Measurements from ENCODE around the gene FADD.

Gene FADD

DNA sequence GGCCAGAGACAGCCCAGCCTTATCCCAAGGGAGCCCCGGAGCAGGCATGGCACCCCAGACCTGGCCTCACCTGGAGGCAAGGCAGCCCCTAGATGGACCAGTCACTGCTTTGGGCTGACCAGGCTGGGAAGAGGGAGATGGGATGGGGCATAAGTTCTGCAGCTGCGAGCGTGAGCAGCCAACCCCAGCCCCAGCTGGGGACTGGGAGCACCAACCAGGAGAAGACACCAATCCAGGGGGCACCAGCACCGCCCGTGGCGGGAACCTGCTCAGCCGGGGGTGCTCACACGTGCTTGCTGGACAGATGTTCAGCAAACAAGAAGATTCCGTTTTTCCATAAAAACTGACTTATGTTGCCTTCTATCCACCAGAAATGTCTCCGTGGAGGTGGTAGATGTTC is 16.2 kb upstream of the FADD start:
- no peak for ATAC-seq
- TF ChIP-seq OSR1 (CRISPR knock-in tag; IDR thresholded peaks at IDR 0.05) (no peak), PPARA (CRISPR knock-in tag; IDR thresholded peaks at IDR 0.05; ENCODE audit: borderline replicate concordance) (no peak)

DNA sequence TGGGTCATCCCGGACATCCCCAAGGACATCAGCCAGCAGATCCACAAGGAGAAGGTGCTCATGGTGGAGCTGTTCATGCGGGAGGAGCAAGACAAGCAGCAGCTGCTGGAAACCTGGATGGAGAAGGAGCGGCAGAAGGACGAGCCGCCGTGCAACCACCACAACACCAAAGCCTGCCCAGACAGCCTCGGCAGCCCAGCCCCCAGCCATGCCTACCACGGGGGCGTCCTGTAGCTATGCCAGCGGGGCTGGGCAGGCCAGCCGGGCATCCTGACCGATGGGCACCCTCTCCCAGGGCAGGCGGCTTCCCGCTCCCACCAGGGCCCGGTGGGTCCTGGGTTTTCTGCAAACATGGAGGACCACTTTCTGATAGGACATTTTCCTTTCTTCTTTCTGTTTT is 15.3 kb upstream of the FADD start:
- TF ChIP-seq ZC3H10 (CRISPR knock-in tag; IDR thresholded peaks at IDR 0.05) (no peak), ISL1 (CRISPR knock-in tag; IDR thresholded peaks at IDR 0.05) (no peak), OSR1 (CRISPR knock-in tag; IDR thresholded peaks at IDR 0.05) (no peak)
- TF ChIP-seq, protein P1, sequence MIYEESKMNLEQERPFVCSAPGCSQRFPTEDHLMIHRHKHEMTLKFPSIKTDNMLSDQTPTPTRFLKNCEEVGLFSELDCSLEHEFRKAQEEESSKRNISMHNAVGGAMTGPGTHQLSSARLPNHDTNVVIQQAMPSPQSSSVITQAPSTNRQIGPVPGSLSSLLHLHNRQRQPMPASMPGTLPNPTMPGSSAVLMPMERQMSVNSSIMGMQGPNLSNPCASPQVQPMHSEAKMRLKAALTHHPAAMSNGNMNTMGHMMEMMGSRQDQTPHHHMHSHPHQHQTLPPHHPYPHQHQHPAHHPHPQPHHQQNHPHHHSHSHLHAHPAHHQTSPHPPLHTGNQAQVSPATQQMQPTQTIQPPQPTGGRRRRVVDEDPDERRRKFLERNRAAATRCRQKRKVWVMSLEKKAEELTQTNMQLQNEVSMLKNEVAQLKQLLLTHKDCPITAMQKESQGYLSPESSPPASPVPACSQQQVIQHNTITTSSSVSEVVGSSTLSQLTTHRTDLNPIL (CRISPR knock-in tag; IDR thresholded peaks at IDR 0.05; ENCODE audit: low read depth) = no peak
- TF ChIP-seq, protein P2, sequence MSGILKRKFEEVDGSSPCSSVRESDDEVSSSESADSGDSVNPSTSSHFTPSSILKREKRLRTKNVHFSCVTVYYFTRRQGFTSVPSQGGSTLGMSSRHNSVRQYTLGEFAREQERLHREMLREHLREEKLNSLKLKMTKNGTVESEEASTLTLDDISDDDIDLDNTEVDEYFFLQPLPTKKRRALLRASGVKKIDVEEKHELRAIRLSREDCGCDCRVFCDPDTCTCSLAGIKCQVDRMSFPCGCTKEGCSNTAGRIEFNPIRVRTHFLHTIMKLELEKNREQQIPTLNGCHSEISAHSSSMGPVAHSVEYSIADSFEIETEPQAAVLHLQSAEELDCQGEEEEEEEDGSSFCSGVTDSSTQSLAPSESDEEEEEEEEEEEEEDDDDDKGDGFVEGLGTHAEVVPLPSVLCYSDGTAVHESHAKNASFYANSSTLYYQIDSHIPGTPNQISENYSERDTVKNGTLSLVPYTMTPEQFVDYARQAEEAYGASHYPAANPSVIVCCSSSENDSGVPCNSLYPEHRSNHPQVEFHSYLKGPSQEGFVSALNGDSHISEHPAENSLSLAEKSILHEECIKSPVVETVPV (CRISPR knock-in tag; IDR thresholded peaks at IDR 0.05) = no peak
- TF ChIP-seq, protein P3, sequence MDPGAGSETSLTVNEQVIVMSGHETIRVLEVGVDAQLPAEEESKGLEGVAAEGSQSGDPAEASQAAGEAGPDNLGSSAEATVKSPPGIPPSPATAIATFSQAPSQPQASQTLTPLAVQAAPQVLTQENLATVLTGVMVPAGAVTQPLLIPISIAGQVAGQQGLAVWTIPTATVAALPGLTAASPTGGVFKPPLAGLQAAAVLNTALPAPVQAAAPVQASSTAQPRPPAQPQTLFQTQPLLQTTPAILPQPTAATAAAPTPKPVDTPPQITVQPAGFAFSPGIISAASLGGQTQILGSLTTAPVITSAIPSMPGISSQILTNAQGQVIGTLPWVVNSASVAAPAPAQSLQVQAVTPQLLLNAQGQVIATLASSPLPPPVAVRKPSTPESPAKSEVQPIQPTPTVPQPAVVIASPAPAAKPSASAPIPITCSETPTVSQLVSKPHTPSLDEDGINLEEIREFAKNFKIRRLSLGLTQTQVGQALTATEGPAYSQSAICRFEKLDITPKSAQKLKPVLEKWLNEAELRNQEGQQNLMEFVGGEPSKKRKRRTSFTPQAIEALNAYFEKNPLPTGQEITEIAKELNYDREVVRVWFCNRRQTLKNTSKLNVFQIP (CRISPR knock-in tag; IDR thresholded peaks at IDR 0.05; ENCODE audit: borderline replicate concordance, low read depth) = no peak
- no peak for ATAC-seq

GRCh38 chr11:70189622-70190021 is 13.5 kb upstream of the FADD start:
- TF ChIP-seq, protein P1 (CRISPR knock-in tag; IDR thresholded peaks at IDR 0.05; ENCODE audit: low read depth) = no peak
- no peak for TF ChIP-seq ZNF8 (CRISPR knock-in tag; IDR thresholded peaks at IDR 0.05)
- TF ChIP-seq RARB (CRISPR knock-in tag; IDR thresholded peaks at IDR 0.05) = no peak
- TF ChIP-seq ZNF565 (CRISPR knock-in tag; conservative IDR thresholded peaks at IDR 0.05; ENCODE audit: low read depth) = no peak
- TF ChIP-seq, protein P3 (CRISPR knock-in tag; IDR thresholded peaks at IDR 0.05; ENCODE audit: borderline replicate concordance, low read depth) = no peak
- ATAC-seq = no peak

DNA sequence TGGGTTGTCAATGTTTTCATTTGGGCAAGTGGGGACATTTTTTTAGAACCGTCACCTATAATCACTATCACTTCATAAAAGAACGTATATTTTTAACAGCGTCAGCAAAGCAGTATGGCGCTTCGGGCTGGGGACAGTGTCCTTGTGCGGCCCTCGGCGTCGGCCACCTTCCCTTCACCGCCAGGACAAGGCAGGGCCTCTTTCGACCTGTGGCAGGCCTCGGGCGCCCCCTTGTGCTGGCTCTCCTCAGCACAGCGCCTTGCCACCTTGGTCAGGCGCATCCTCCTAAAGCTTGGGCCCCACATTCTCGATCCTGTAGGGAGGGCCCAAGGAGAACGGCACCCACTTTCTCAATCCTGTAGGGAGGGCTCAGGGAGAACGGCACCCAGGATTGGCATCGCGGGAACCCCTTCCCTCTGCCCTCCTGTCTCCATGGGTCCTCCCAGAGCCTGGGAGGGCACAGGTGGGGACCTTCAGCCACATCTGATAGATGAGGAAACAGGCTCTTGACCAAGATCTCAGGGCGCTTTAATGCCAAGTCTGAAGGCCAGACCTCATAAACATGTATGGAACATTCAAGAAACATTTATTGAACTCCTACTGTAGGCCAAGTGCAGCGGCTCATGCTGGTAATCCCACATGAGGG is 11.5 kb upstream of the FADD start:
- ATAC-seq = peak; percentile 90
- no peak for TF ChIP-seq TSHZ2 (CRISPR knock-in tag; IDR thresholded peaks at IDR 0.05)
- TF ChIP-seq ESRRG (CRISPR knock-in tag; IDR thresholded peaks at IDR 0.05) = no peak
- no peak for TF ChIP-seq ZFP3 (CRISPR knock-in tag; IDR thresholded peaks at IDR 0.05)
- no peak for TF ChIP-seq RARB (CRISPR knock-in tag; IDR thresholded peaks at IDR 0.05)
- no peak for TF ChIP-seq BACH2 (CRISPR knock-in tag; IDR thresholded peaks at IDR 0.05; ENCODE audit: borderline replicate concordance)
- TF ChIP-seq, protein P2 (CRISPR knock-in tag; IDR thresholded peaks at IDR 0.05) = no peak
- TF ChIP-seq ZFP30 (CRISPR knock-in tag; IDR thresholded peaks at IDR 0.05) = no peak
- no peak for TF ChIP-seq ZNF565 (CRISPR knock-in tag; conservative IDR thresholded peaks at IDR 0.05; ENCODE audit: low read depth)
- no peak for TF ChIP-seq PATZ1 (CRISPR knock-in tag; IDR thresholded peaks at IDR 0.05; ENCODE audit: borderline replicate concordance)
- TF ChIP-seq OSR1 (CRISPR knock-in tag; IDR thresholded peaks at IDR 0.05) = no peak
- TF ChIP-seq ZC3H10 (CRISPR knock-in tag; IDR thresholded peaks at IDR 0.05) = no peak
- TF ChIP-seq, protein P1 (CRISPR knock-in tag; IDR thresholded peaks at IDR 0.05; ENCODE audit: low read depth) = no peak
- TF ChIP-seq SNAI2 (CRISPR knock-in tag; IDR thresholded peaks at IDR 0.05) = no peak
- TF ChIP-seq TOX (CRISPR knock-in tag; IDR thresholded peaks at IDR 0.05; ENCODE audit: borderline replicate concordance) = no peak
